Lung microvascular endothelial cell (primary cell): Measurements from ENCODE around the gene PAK6. TPM values are rescaled to one million over a fixed set of nuclear protein-coding genes. Genes with fewer than 3 reads are reported as not detected.

Experiments used
- DNase-seq, 2 donors: peaks; one replicate each; pipeline versions ENCODE4 v3.0.0 to v3.0.0-alpha.2; 2010; ENCODE audit warnings: low read depth in 2 of 2
- total RNA-seq: library from RNA; depleted of rRNA; stranded (reverse); fragments of >200 nt; gene quantifications from 2 replicates; pipeline ENCODE4 v1.2.1, GENCODE V29; 2014

The PAK6 gene
- total RNA-seq, 1 donor from 2014 or later: not detected

- no peak for DNase-seq
These were observed 16.2 kb downstream of the PAK6 start for GRCh38 chr15:40255033-40255432.

GRCh38 chr15:40256638-40257235, 17.9 kb downstream of the PAK6 start:
- DNase-seq: peak in 1 of 2 donors; percentile 77

DNA sequence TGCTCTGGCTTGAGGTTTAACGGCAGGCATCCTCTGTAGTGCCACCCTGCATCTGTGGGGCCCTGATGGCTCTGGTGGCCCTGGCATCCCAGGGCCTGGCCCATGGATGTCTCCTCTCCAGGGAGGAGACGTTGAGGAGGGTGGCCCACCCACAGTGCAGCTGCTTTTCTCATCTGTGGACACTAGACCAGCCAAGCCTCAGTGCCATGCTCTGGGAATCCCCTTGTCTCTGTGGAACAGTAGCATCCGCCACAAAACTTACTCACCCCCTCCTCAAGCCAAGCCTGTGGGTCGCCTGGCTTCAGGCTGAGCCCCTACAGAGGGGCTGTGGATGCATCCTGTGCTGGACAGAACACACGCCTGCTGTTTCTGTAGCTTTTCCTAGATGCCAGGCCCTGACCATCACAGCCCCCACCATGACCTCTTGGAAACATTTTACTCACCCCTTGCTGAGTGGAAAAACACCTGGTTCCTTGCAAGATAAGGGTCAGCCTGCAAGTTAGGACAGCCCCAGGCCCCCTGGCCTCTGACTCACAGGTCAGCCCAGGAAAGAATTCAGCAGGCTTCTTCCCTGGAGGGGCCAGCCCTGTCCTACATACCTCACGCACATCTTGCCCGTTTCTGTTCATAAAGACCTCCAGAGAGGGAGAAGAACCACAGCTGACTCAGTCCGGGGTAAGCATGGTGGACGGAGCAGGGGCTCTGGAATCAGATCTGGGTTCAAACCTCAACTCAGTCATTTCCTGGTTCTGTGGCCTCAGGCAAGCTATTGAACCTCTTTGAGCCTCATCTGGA, 19.0 kb downstream of the PAK6 start:
- no peak for DNase-seq

DNA sequence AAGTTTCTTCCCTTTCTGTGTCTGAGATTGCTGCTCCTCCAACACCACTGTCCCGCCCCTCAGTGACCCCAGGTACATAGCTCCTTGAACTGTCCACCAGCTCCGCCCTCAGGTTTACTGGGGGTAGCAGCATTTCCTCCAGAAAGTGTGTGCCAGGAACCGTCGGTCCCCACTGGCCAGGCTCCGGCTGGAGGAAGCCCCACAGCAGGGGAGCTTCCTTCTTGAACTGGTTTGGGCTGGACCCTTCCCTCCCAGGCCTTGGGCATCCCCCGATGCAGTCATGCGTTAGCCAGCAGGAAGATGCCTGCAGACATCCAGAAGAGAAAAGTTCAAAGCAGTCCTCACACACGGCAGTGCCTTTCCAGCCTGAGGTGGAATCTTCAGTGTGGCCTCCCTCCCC, 19.7 kb downstream of the PAK6 start:
- no peak for DNase-seq

- DNase-seq: no peak
These were observed 20.2 kb downstream of the PAK6 start for GRCh38 chr15:40259021-40259420.

DNA sequence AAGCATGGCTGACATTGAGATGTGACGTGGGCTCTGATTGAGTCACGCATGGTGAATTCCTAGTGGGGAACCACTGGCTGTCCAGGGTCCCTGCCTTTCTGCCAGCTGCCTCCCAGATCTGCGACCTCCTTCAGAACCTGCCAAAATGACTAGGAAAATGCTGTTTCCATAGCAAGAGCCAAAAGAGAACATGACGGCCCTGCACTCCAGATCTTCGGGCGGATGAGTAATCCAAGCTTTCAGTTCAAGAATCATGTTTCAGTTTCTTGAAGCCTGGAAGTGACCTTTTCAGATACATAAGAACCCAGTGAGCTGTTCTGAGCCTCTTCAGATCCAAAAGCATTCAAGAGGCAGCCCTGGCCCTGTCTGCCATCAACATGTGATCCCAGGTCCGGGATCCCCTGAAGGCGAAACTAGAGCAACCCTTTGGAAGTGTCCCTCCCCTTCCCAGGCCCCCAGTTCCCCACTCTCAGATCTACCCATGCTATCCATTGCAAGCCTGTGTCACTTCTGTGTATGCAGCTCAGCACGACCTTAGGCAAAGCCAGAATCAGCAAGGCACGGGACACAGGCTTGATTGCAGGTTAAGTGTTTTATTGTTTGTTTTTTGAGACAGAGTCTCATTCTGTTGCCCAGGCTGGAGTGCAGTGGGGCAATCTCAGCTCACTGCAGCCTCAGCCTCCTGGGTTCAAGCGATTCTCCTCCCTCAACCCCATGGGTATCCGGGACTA, 24.3 kb downstream of the PAK6 start:
- DNase-seq: peak in 1 of 2 donors; percentile 29

- no peak for DNase-seq
These were observed 25.7 kb downstream of the PAK6 start for GRCh38 chr15:40264321-40265153.

GRCh38 chr15:40265355-40265754, 26.5 kb downstream of the PAK6 start:
- no peak for DNase-seq

GRCh38 chr15:40265875-40266274, 27.0 kb downstream of the PAK6 start:
- DNase-seq: no peak

- DNase-seq: peak; percentile 78 to 97
These were observed 28.0 kb downstream of the PAK6 start for GRCh38 chr15:40266828-40267304.

DNA sequence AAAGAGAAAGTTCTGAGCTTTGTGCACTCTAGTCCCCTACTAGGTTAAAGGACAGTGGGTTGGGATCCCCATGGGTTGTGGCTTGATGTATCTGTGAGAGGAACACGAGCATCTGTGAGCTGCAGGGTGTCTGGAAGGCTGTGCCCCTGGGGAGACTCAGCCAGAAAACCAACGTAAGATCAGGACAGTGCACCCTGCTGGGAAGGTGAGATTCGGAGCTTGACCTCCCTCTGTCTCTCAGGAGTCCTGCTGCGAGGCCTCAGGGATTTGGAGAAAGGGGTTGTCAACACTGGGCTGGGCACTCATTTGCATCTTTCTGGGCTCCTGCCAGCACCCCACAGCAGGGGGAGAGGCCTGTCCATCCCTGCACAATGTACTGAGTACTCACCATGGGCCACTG, 28.8 kb downstream of the PAK6 start:
- no peak for DNase-seq

GRCh38 chr15:40269604-40270003, 30.7 kb downstream of the PAK6 start:
- no peak for DNase-seq

- DNase-seq: peak in 1 of 2 donors; percentile 61
These were observed 31.6 kb downstream of the PAK6 start for GRCh38 chr15:40270246-40270995.

- DNase-seq: no peak
These were observed 33.0 kb downstream of the PAK6 start for GRCh38 chr15:40271685-40272484.

DNA sequence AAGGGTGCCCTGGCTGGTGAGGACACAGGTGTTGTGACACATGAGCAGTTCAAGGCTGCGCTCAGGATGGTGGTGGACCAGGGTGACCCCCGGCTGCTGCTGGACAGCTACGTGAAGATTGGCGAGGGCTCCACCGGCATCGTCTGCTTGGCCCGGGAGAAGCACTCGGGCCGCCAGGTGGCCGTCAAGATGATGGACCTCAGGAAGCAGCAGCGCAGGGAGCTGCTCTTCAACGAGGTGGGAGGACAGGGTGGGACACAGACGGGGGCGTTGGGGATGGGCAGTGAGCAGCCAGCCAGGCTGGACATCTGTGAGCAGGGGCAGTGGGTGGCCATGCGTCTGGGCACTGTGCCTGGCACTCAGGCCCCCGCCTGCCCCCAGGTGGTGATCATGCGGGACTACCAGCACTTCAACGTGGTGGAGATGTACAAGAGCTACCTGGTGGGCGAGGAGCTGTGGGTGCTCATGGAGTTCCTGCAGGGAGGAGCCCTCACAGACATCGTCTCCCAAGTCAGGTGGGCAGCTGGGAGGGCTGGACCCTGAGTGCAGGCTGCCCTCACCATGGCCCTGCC, 33.7 kb downstream of the PAK6 start:
- DNase-seq: peak; percentile 22 to 54

GRCh38 chr15:40273428-40273827, 34.6 kb downstream of the PAK6 start:
- no peak for DNase-seq

DNA sequence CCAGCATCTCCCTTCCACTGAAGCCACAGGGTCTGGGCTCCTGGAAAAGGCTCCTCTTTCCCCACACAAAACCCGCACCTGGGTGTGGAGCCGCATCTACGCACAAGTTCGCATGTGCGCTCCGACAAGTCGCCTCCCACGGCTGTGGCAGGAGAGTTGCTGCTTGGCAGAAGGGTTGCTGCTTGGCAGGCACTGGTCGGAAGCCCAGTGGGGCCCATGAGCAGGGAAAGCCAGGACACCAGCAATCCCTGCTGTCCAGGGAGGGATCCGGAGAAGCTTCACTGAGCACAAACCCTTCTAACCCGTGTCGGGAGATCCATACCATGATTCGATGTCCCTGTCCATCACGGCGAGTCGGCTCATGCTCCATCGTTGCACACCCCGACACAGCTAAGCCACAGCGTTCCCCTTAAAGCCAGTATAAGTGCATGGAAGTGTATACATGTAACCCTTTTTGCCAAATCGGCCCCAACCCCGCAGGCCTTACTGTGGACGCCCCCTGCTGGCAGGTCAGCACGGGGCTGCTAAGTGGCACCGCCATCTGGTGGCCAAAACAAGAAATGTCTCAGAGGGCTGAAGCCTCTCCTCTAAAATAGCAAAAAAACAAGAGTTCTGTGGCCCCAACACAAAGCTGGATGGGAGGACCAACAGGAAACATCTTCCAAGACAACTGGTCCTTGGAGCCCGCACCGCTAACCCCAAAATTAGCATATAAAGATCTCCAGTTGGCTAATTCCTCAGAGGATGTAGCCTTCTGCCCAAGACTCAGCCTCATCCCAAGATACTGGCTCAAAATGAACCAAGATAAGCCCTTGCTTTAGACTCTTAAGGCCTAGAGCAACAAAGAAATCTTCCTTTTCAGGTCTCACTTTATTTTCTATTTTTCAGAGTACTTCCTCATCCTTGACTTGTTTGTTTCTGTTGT, 35.7 kb downstream of the PAK6 start:
- peak; percentile 87 to 91 for DNase-seq

DNA sequence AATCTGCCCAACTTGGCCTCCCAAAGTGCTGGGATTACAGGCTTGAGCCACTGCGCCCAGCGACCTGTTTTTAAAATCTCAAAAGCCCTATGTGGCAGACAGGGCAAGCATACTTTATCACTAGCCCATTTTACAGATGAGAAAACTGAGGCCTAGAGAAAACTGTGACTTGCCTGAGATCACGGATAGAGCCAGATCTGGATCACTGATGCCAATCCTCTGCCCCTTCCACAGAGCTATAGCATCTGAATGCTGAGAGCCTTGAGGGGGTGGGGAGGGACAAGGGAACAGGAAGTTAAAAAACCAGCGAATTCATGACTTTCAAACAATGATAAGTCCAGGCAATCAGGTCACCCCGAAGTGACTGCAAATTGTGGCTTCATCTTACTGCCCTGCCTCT, 36.7 kb downstream of the PAK6 start:
- no peak for DNase-seq
